Left kidney (tissue), 8 donors: ENCODE data around the gene C3orf85. TPM values are rescaled to one million over a fixed set of nuclear protein-coding genes. Genes with fewer than 3 reads are reported as not detected.
A peak's percentile ranks its signal among the peaks of the same experiment; 100 is the strongest.
"Not testable (repeated sequence)": the region's sequence is repeated elsewhere in the genome, so short reads cannot be mapped to it uniquely, and the experiment has no call there.

Source experiments
- DNase-seq: peaks from one replicate; pipeline ENCODE4 v3.0.0-alpha.2; 2013
- long read RNA-seq, 8 donors: transcript quantifications; one replicate each; lab custom pipeline, GENCODE V29; 2026
- polyA plus RNA-seq: library from polyadenylated mRNA; unstranded; fragments of 120-200 nt; gene quantifications from one replicate; pipeline ENCODE4 v1.2.1, GENCODE V29; 2013; ENCODE audit not compliant: insufficient read length

C3orf85 gene
- 17.9 TPM for polyA plus RNA-seq
- long read RNA-seq, donor 1, transcript C3orf85-208 (4 exons, 925 nt) = major isoform, 9 of 20 reads
- long read RNA-seq, donor 1, transcript C3orf85-202 (2 exons, 375 nt) = minor isoform, 5 of 20 reads
- long read RNA-seq, donor 1, partial matches to known transcripts = 0 of 20 reads
- long read RNA-seq, donor 1, other reads (novel, unspliced or antisense) = 6 of 20 reads
- long read RNA-seq, donor 2, transcript C3orf85-208 (4 exons, 925 nt) = major isoform, 7 of 15 reads
- long read RNA-seq, donor 2, partial matches to known transcripts = 0 of 15 reads
- long read RNA-seq, donor 2, other reads (novel, unspliced or antisense) = 8 of 15 reads
- long read RNA-seq, donor 3, transcript C3orf85-208 (4 exons, 925 nt) = major isoform, 6 of 6 reads
- long read RNA-seq, donor 3, partial matches to known transcripts = 0 of 6 reads
- long read RNA-seq, donor 3, other reads (novel, unspliced or antisense) = 0 of 6 reads
- long read RNA-seq, donor 4, partial matches to known transcripts = 0 of 2 reads
- long read RNA-seq, donor 4, other reads (novel, unspliced or antisense) = 0 of 2 reads
- long read RNA-seq, donor 5, transcript C3orf85-208 (4 exons, 925 nt) = major isoform, 15 of 36 reads
- long read RNA-seq, donor 5, partial matches to known transcripts = 8 of 36 reads
- long read RNA-seq, donor 5, other reads (novel, unspliced or antisense) = 12 of 36 reads
- long read RNA-seq, donor 6, transcript C3orf85-208 (4 exons, 925 nt) = major isoform, 6 of 15 reads
- long read RNA-seq, donor 6, partial matches to known transcripts = 0 of 15 reads
- long read RNA-seq, donor 6, other reads (novel, unspliced or antisense) = 8 of 15 reads
- long read RNA-seq, donor 7, transcript C3orf85-208 (4 exons, 925 nt) = major isoform, 12 of 21 reads
- long read RNA-seq, donor 7, partial matches to known transcripts = 0 of 21 reads
- long read RNA-seq, donor 7, other reads (novel, unspliced or antisense) = 5 of 21 reads
- long read RNA-seq, donor 8, transcript C3orf85-208 (4 exons, 925 nt) = major isoform, 6 of 8 reads
- long read RNA-seq, donor 8, partial matches to known transcripts = 0 of 8 reads
- long read RNA-seq, donor 8, other reads (novel, unspliced or antisense) = 0 of 8 reads

GRCh38 chr3:109136523-109136922, at the start of gene C3orf85:
TSS of gene C3orf85 (plus strand) at chr3:109136719. CDS start at chr3:109136848, 129 bp downstream.
- no peak for DNase-seq

- no peak for DNase-seq
Measured at GRCh38 chr3:109089265-109089664, 47.3 kb upstream of the C3orf85 start.

- DNase-seq = no peak
Measured at GRCh38 chr3:109091846-109092245, 44.7 kb upstream of the C3orf85 start.

GRCh38 chr3:109093561-109093960, 43.0 kb upstream of the C3orf85 start:
- no peak for DNase-seq

- no peak for DNase-seq
Measured at GRCh38 chr3:109095166-109095565, 41.4 kb upstream of the C3orf85 start.

- no peak for DNase-seq
Measured at GRCh38 chr3:109098079-109098644, 38.4 kb upstream of the C3orf85 start.

- DNase-seq = no peak
Measured at GRCh38 chr3:109109574-109109973, 26.9 kb upstream of the C3orf85 start.

- DNase-seq = no peak
Measured at GRCh38 chr3:109112946-109113760, 23.4 kb upstream of the C3orf85 start.

GRCh38 chr3:109114746-109115145, 21.8 kb upstream of the C3orf85 start:
- DNase-seq = no peak

GRCh38 chr3:109115451-109115850, 21.1 kb upstream of the C3orf85 start:
- DNase-seq = no peak

GRCh38 chr3:109116031-109116430, 20.5 kb upstream of the C3orf85 start:
- no peak for DNase-seq

GRCh38 chr3:109117939-109118338, 18.6 kb upstream of the C3orf85 start, which contains the start of gene MORC1:
TSS of gene MORC1 (minus strand) at chr3:109118134. CDS start at chr3:109118059, 75 bp downstream.
- no peak for DNase-seq

- DNase-seq = no peak
Measured at GRCh38 chr3:109118584-109118983, 17.9 kb upstream of the C3orf85 start.

GRCh38 chr3:109122690-109123089, 13.8 kb upstream of the C3orf85 start:
- DNase-seq = no peak

GRCh38 chr3:109125902-109126301, 10.6 kb upstream of the C3orf85 start:
- no peak for DNase-seq

GRCh38 chr3:109127553-109127952, 9.0 kb upstream of the C3orf85 start:
- no peak for DNase-seq

- DNase-seq = no peak
Measured at GRCh38 chr3:109131276-109131675, 5.2 kb upstream of the C3orf85 start.

- DNase-seq = no peak
Measured at GRCh38 chr3:109132801-109133473, 3.6 kb upstream of the C3orf85 start.

GRCh38 chr3:109133474-109133816, 3.1 kb upstream of the C3orf85 start:
- not testable (repeated sequence) for DNase-seq

GRCh38 chr3:109137761-109138160, 1.2 kb downstream of the C3orf85 start:
- peak; percentile 77 for DNase-seq

- DNase-seq = no peak
Measured at GRCh38 chr3:109140318-109140717, 3.8 kb downstream of the C3orf85 start.
